ENCODE measurements around the gene TTC23L. TPM values are rescaled to one million over a fixed set of nuclear protein-coding genes. Genes with fewer than 3 reads are reported as not detected.

Gene TTC23L
- total RNA-seq, 4 donors from 2014 or later = 0.48 to 7.0 (median 0.78) TPM

DNA sequence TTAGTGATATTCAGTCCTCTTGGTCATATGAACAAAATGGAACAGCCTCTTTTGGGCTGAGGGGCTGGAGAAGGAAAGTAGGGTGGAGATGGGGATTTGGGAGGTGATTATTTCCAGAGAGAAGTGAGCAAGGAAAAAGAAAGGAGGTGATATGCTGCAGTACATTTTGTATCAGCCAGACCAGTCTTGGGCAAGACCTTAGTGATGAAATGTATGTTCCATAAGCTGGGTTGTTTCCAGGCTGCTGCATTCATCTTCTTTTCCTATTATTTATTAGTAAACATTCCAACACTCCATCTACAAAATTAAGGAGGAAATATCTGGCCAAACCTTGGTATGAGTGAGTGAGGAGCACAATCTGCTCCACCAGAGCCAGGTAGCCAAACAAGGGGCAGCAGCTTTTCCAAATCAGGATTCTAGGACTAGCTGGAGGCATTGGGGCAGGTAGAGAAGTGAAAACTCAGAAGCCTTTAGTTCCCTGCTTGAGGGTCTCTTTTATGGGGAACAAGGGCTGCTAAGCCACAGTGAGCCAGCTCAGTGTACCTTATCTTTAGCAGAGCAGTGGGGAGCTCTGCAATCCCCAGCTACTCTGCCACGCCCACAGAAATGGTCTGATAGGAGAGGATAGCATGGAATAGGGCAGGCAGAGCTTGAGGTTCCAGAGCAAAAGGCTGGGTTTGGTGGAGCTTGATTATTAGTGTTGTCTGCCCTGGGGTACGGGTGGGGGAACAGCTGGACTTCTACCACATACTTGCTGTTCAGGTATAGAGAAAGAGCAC lies 56.9 kb downstream of the TTC23L start:
- DNase-seq (ENCODE audit: low spot score in 2 of 2) = no peak
- Histone ChIP-seq H3K27ac (no peak overlapping the region), H3K4me3 (no peak overlapping the region), H3K4me1 (peaks cover 2% of the 10 kb centered on the region), H3K36me3 (no peaks in the 10 kb centered on the region), H3K27me3 (no peaks in the 10 kb centered on the region), H3K9me3 (no peaks in the 10 kb centered on the region)
- 83% methylated on average over 2 of the region's 2 CpGs for WGBS
- no peak for TF ChIP-seq POLR2AphosphoS5 (IDR thresholded peaks at IDR 0.05)
- TF ChIP-seq POLR2A (IDR thresholded peaks at IDR 0.05) = no peak
- TF ChIP-seq EP300 (IDR thresholded peaks at IDR 0.05) = no peak
- TF ChIP-seq, protein P1, sequence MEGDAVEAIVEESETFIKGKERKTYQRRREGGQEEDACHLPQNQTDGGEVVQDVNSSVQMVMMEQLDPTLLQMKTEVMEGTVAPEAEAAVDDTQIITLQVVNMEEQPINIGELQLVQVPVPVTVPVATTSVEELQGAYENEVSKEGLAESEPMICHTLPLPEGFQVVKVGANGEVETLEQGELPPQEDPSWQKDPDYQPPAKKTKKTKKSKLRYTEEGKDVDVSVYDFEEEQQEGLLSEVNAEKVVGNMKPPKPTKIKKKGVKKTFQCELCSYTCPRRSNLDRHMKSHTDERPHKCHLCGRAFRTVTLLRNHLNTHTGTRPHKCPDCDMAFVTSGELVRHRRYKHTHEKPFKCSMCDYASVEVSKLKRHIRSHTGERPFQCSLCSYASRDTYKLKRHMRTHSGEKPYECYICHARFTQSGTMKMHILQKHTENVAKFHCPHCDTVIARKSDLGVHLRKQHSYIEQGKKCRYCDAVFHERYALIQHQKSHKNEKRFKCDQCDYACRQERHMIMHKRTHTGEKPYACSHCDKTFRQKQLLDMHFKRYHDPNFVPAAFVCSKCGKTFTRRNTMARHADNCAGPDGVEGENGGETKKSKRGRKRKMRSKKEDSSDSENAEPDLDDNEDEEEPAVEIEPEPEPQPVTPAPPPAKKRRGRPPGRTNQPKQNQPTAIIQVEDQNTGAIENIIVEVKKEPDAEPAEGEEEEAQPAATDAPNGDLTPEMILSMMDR (IDR thresholded peaks at IDR 0.05) = no peak

DNA sequence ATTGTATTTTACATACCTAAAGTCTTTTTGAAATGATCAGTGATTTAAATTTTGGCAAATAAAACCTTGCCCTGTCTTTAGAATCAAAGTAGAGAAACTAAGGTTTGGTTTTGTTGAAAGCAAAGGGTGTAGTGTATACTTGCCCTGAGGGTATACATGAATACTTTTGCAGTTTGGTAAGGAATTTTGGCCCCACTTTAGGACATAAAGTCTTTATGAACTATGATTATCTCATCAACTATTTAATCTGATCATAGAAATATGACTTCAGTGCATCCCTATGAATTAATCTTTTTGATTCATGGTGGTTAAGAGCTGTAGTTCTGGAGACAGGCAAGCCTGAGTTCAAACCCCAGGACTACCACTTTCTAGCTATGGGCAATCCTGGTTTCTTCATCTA lies 58.7 kb downstream of the TTC23L start:
- peaks cover 4% of the 10 kb centered on the region for H3K36me3 ChIP-seq
- no peaks in the 10 kb centered on the region for H3K9me3 ChIP-seq
- H3K27me3 ChIP-seq = no peaks in the 10 kb centered on the region
- no peak for DNase-seq (ENCODE audit: low spot score in 2 of 2)
- H3K27ac ChIP-seq = no peak overlapping the region
- H3K4me1 ChIP-seq = no peaks in the 10 kb centered on the region
- no peak overlapping the region for H3K4me3 ChIP-seq
- TF ChIP-seq EP300 (IDR thresholded peaks at IDR 0.05) (no peak), POLR2A (IDR thresholded peaks at IDR 0.05) (no peak), POLR2AphosphoS5 (IDR thresholded peaks at IDR 0.05) (no peak)
- TF ChIP-seq, protein P1 (IDR thresholded peaks at IDR 0.05) = no peak

DNA sequence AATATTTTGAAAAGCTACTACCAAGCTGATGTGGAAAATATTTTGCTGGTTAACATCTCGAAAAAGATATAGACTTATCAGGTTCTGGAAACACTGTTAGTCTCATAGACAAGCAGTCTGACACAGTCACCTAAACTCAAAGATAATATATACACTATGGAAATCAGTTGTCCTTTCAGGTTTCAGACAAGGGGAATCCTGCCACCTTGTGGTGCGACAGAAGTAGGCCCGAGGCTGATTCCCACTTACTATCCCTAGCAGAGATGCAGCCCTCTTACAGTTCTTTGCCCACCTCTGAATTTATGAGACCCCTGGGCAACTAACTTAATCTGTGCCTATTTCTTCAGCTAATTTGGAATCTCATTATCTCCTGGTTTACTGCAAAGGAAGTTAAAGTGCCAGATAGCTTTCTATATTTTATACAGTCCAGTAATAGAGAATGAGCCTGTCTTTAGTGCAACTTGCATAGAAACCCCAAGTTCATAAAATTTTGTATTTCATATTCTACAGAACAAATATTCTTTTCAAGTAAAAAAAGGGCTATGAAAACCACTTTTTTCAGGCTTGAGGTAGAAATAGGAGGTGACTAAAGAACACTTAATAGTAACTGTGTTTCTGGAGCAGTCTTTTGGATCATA lies 59.4 kb downstream of the TTC23L start:
- no peaks in the 10 kb centered on the region for H3K4me1 ChIP-seq
- no peaks in the 10 kb centered on the region for H3K27me3 ChIP-seq
- peak in 1 of 2 donors; percentile 69 for DNase-seq (ENCODE audit: low spot score in 2 of 2)
- peaks cover 4% of the 10 kb centered on the region for H3K36me3 ChIP-seq
- 7% methylated on average over 3 of the region's 3 CpGs for WGBS
- H3K9me3 ChIP-seq = no peaks in the 10 kb centered on the region
- no peak for TF ChIP-seq POLR2A (IDR thresholded peaks at IDR 0.05)
- TF ChIP-seq, protein P1 (IDR thresholded peaks at IDR 0.05) = peak; percentile 68 to 81
- no peak overlapping the region for H3K4me3 ChIP-seq
- H3K27ac ChIP-seq = no peak overlapping the region

DNA sequence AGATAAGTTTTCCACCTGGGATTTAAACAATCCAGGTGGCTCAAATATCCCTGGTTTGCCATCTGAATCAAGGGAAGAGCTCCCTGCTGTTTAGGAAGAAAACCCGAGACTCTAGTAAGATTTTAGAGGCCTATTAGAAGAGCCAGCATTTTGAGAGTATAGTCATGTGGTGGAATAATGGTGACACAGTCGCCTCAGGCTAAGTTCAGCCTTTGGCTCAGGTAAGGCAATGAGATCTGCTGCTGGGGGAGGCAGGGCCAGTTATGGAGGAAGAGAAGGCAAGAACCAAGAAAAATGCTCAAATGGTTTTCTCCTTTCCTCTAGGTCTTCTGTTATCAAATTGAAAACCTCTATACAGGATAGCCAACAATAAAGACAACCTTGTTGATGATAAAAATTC lies 60.1 kb downstream of the TTC23L start:
- no peak for DNase-seq (ENCODE audit: low spot score in 2 of 2)
- Histone ChIP-seq H3K27me3 (no peaks in the 10 kb centered on the region), H3K4me1 (no peaks in the 10 kb centered on the region), H3K27ac (no peak overlapping the region), H3K9me3 (no peaks in the 10 kb centered on the region), H3K36me3 (peaks cover 4% of the 10 kb centered on the region), H3K4me3 (no peak overlapping the region)
- no peak for TF ChIP-seq POLR2A (IDR thresholded peaks at IDR 0.05)
- TF ChIP-seq, protein P1 (IDR thresholded peaks at IDR 0.05) = no peak
- no peak for TF ChIP-seq EP300 (IDR thresholded peaks at IDR 0.05)
- no peak for TF ChIP-seq POLR2AphosphoS5 (IDR thresholded peaks at IDR 0.05)
- WGBS = 86% methylated on average over 2 of the region's 2 CpGs

DNA sequence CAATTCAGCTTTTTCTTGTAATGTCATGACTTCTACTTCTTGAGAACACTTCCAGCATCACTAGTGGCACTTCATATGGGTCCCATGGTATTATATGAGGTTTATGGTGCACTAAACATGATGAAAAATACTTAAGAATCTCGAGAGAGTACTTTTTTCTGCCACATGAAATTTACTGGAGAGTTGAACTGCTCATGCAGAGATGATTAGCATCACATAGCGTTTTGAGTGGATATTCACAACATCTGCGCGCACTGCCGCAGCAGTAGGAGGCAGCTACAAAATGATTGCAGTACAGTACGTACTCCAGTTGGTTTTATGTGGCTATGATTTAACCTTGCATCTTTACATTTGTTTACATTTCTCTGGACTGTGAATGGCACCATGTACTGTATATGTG lies 61.7 kb downstream of the TTC23L start:
- WGBS = 84% methylated on average over 6 of the region's 6 CpGs
- TF ChIP-seq POLR2A (IDR thresholded peaks at IDR 0.05) (no peak), EP300 (IDR thresholded peaks at IDR 0.05) (no peak), POLR2AphosphoS5 (IDR thresholded peaks at IDR 0.05) (no peak)
- TF ChIP-seq, protein P1 (IDR thresholded peaks at IDR 0.05) = no peak

More for the DNA sequence above, 61.7 kb downstream of the TTC23L start:
- Histone ChIP-seq H3K9me3 (no peaks in the 10 kb centered on the region), H3K27me3 (no peaks in the 10 kb centered on the region), H3K4me1 (no peaks in the 10 kb centered on the region), H3K4me3 (no peak overlapping the region), H3K36me3 (peaks cover 9% of the 10 kb centered on the region), H3K27ac (no peak overlapping the region)
- DNase-seq (ENCODE audit: low spot score in 2 of 2) = no peak

Measured in suprapubic skin (tissue), 4 donors.